Progenitor cell of endocrine pancreas (in vitro differentiated cells): ENCODE measurements around the gene ZNF771. TPM values are rescaled to one million over a fixed set of nuclear protein-coding genes. Genes with fewer than 3 reads are reported as not detected.

Experiments used
- DNase-seq: peaks from one replicate; pipeline ENCODE4 v3.0.0; 2021; ENCODE audit warnings: low spot score; ENCODE audit not compliant: unreplicated experiment
- H3K27ac Mint-ChIP-seq: 2 replicates; pipeline ENCODE4 v1.8.0; 2021; ENCODE audit warnings: mild to moderate bottlenecking, moderate library complexity, mixed read lengths
- H3K27me3 Mint-ChIP-seq: 2 replicates; pipeline ENCODE4 v1.8.0; 2021; ENCODE audit warnings: mixed read lengths
- H3K36me3 Mint-ChIP-seq: 2 replicates; pipeline ENCODE4 v1.8.0; 2022; ENCODE audit warnings: mixed read lengths; ENCODE audit not compliant: insufficient read depth
- H3K4me1 Mint-ChIP-seq: 2 replicates; pipeline ENCODE4 v1.8.0; 2021; ENCODE audit warnings: low read depth, mixed read lengths
- H3K4me3 Mint-ChIP-seq: 2 replicates; pipeline ENCODE4 v1.8.0; 2021; ENCODE audit warnings: low read depth, mild to moderate bottlenecking, moderate library complexity, mixed read lengths
- H3K9me3 Mint-ChIP-seq: 2 replicates; pipeline ENCODE4 v1.8.0; 2021; ENCODE audit warnings: low read depth, mixed read lengths
- CTCF ChIP-seq: fragments of 200-600 bp; sonication (generic); IDR thresholded peaks from one replicate; pipeline ENCODE4 v1.5.0; 2021; ENCODE audit warnings: antibody characterized with exemption, mild to moderate bottlenecking; ENCODE audit not compliant: unreplicated experiment
- total RNA-seq: library from RNA; stranded (reverse); gene quantifications from 2 replicates; pipeline ENCODE4 v1.2.1, GENCODE V29; 2021

Gene ZNF771
- total RNA-seq, 1 donor from 2014 or later = 13.7 TPM

GRCh38 chr16:30397776-30398660 lies 9.4 kb upstream of the ZNF771 start:
- no peaks in the 10 kb centered on the region for H3K9me3 Mint-ChIP-seq
- H3K4me1 Mint-ChIP-seq = peaks cover 29% of the 10 kb centered on the region
- no peak for TF ChIP-seq CTCF
- no peak overlapping the region for H3K4me3 Mint-ChIP-seq
- no peak for DNase-seq
- H3K27me3 Mint-ChIP-seq = no peaks in the 10 kb centered on the region
- H3K27ac Mint-ChIP-seq = no peak overlapping the region
- H3K36me3 Mint-ChIP-seq = peaks cover 9% of the 10 kb centered on the region

GRCh38 chr16:30398661-30399434 lies 8.6 kb upstream of the ZNF771 start:
- peak overlapping the region; percentile 49 for H3K27ac Mint-ChIP-seq
- no peaks in the 10 kb centered on the region for H3K27me3 Mint-ChIP-seq
- H3K36me3 Mint-ChIP-seq = peaks cover 9% of the 10 kb centered on the region
- TF ChIP-seq CTCF = no peak
- H3K9me3 Mint-ChIP-seq = no peaks in the 10 kb centered on the region
- peaks cover 26% of the 10 kb centered on the region for H3K4me1 Mint-ChIP-seq
- no peak for DNase-seq
- H3K4me3 Mint-ChIP-seq = peak overlapping the region; percentile 57

- Mint-ChIP-seq H3K27ac (peak overlapping the region; percentile 97), H3K9me3 (no peaks in the 10 kb centered on the region), H3K4me3 (peak overlapping the region; percentile 77), H3K4me1 (peaks cover 20% of the 10 kb centered on the region), H3K36me3 (peaks cover 9% of the 10 kb centered on the region), H3K27me3 (no peaks in the 10 kb centered on the region)
- no peak for DNase-seq
- no peak for TF ChIP-seq CTCF
These were observed 7.8 kb upstream of the ZNF771 start for GRCh38 chr16:30399435-30400186.

- TF ChIP-seq CTCF = no peak
- Mint-ChIP-seq H3K4me1 (peaks cover 16% of the 10 kb centered on the region), H3K27me3 (no peaks in the 10 kb centered on the region), H3K9me3 (no peaks in the 10 kb centered on the region), H3K27ac (peak overlapping the region; percentile 65), H3K36me3 (peaks cover 8% of the 10 kb centered on the region), H3K4me3 (peak overlapping the region; percentile 77)
- no peak for DNase-seq
These were observed 5.5 kb upstream of the ZNF771 start for GRCh38 chr16:30401768-30402425.
